Stimulated activated CD8-positive, alpha-beta memory T cell treated with anti-CD3 and anti-CD28 coated beads, Interleukin-12 subunit alpha, Interleukin-12 subunit beta, amount 100 ng/mL, for 1 hour (primary cell): Measurements from ENCODE around the gene PIERCE2.
"Not testable (repeated sequence)": the region's sequence is repeated elsewhere in the genome, so short reads cannot be mapped to it uniquely, and the experiment has no call there.

ENCODE experiments used
- DNase-seq: peaks from one replicate; pipeline ENCODE4 v3.0.0-alpha.2; 2020; ENCODE audit warnings: low read depth

The PIERCE2 gene

DNA sequence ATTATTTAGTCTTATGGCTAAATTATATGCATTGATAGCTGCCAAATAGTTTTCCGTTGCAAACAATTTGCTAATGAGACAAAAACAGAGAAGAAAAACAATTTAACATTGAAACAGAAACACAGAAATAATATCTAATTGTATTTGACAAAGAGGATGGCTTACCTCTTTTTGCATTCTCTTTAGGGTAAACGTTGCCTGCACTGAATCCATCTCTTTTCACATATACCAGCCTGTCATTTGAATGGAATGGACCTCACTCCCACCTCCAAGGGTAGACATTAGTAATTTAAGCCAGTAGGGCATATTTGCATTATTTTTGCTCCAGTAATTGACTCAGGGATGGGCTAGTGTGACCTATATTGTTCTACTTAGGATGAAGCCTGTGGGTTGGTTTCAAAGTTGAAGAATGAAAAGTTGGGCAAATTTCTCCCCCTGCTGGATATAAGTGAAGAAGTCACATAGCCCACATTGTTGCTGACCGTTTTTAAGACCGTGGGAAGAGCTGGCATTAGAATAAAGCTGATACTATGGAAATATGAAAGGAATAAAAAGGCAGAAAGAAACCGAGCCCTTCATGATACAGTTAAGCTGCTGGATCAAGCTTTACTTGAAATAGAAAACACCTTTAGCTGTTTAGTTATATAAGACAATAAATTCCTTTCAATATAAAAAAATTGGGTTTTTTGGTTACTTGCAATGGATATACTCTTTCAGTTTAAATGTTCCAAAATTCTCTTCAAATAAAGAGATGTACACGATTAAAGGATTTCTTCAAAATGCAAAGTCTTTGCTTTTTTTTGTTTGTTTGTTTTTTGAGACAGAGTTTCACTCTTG lies 26.9 kb downstream of the PIERCE2 start:
- no peak for DNase-seq

DNA sequence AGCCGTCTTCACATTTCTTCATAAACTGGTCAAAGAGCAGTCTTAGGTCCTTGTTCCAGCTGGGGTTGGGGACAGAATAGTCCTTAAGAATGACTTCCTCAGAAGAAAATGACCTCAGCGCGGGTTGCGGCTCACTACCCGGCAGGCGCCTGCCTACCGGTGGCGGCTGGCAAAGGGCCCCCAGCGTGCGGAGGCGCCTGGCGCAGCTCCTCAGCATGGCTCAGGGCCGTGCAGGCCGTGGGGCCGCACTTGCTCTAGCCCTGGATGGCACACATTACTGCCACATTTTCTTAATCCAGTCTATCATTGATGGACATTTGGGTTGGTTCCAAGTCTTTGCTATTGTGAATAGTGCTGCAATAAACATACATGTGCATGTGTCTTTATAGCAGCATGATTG lies 34.8 kb downstream of the PIERCE2 start:
- not testable (repeated sequence) for DNase-seq

GRCh38 chr15:55445936-55446335 lies 37.6 kb downstream of the PIERCE2 start:
- DNase-seq: not testable (repeated sequence)

GRCh38 chr15:55446379-55447029 lies 38.2 kb downstream of the PIERCE2 start:
- DNase-seq: not testable (repeated sequence)

GRCh38 chr15:55447030-55447394 lies 38.7 kb downstream of the PIERCE2 start:
- DNase-seq: not testable (repeated sequence)

DNA sequence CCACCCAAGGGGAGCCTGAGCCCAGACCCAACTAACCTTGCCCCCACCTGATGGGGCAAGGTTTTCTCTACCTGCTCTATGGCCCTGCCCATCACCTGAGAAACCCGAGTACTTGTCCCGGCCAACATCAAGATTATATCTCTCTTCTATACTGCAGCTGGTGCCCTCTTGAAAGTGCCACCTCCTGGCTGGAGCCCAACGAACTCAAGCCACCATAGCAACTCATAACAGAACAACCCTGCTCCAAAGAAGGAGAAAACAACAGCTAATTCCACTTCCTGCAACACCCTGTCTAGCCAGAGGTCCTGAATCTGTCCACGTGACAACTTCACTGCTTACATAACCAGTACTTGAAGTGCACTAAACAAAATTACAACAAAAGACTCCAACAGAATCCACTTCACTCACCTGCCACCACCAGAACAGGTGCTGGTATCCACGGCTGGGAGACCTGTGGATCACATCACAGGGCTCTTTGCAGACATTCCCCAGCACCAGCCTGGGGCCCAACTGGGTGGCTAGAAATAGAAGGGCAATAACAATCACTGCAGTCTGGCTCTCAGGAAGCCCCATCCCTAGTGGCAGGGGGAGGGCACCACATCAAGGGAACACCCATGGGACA lies 49.2 kb downstream of the PIERCE2 start:
- DNase-seq: no peak

- DNase-seq: no peak
These were observed 53.2 kb downstream of the PIERCE2 start for GRCh38 chr15:55461447-55461846.

GRCh38 chr15:55468321-55468720 lies 60.0 kb downstream of the PIERCE2 start:
- DNase-seq: no peak
